HG02759 (cell line): Measurements from ENCODE around the gene SMARCA4.
A peak's percentile ranks its signal among the peaks of the same experiment; 100 is the strongest.
"Not testable (repeated sequence)": the region's sequence is repeated elsewhere in the genome, so short reads cannot be mapped to it uniquely, and the experiment has no call there.

Experiments
- ATAC-seq: cut with Tn5 transposase; IDR thresholded peaks from one replicate; pipeline ENCODE4 v1.9.1; 2021; ENCODE audit warnings: mild to moderate bottlenecking, moderate library complexity; ENCODE audit not compliant: unreplicated experiment

SMARCA4 gene

DNA sequence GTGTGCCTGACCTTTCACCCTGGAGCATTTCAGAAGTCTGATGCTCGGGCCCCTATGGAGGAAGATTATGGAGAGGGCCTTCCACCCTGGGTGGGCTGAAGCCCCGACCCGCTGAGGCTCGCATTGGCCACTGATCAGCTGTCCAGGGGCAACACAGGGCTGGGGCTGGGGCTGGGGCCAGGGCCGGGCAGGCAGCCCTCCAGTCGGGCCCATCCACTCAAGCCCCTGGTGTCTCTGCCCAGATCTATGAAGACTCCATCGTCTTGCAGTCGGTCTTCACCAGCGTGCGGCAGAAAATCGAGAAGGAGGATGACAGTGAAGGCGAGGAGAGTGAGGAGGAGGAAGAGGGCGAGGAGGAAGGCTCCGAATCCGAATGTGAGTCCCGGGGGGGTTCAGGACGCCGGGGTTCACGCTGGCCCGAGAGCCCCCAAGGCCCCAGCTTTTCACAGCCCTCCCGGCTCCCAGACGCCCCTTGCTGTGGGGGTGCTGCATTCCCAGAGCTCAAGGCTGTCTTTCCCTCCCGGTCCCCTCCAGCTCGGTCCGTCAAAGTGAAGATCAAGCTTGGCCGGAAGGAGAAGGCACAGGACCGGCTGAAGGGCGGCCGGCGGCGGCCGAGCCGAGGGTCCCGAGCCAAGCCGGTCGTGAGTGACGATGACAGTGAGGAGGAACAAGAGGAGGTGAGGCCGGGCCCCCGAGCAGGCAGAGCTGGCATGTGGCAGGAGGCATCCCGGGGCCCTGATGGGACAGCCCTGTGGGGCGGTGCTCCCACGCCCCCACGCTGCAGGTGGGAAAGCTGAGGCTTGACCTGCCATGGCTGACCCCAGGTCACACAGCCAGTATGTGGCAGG is 98.9 kb downstream of the SMARCA4 start:
- ATAC-seq = no peak

- ATAC-seq = no peak
Observed at GRCh38 chr19:11061952-11062351, 101.1 kb downstream of the SMARCA4 start.

DNA sequence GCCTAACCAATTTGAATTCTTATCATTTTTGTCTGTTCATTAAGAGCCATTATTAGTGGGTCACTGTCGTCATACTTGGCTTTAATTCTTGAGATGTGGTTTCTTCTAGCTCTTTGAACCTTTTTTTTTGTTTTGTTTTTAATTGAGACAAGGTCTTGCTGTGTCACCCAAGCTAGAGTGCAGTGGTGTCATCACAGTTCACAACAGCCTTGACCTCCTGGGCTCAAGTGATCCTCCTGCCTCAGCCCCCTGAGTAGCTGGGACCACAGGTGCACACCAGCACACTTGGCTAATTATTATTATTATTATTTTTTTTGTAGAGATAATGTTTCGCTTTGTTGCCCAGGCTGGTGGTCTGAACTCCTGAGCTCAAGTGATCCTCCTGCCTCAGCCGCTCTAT is 102.6 kb downstream of the SMARCA4 start:
- no peak for ATAC-seq

GRCh38 chr19:11064831-11065303 is 104.0 kb downstream of the SMARCA4 start:
- ATAC-seq = no peak

DNA sequence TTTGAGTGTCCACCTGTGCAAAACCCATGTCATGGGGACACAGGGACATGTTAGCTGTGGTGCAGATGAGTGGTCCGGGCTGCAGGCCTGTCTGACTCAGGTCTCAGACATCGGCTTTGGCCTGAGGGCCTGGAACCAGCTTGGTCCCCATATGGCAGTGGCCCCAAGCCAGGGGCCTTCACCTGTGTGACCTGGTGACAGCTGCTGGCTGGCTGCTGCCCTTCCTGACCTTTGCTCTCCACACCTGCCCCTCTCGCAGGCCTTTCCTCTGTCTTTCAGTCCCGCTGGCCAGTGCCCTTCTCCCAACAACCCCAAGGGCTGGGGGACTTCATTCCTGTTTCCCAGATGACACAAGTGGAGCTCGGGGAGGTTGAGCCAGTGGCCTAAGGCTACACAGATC is 105.5 kb downstream of the SMARCA4 start:
- ATAC-seq = no peak

GRCh38 chr19:11067356-11068113 is 106.7 kb downstream of the SMARCA4 start:
- ATAC-seq = no peak

GRCh38 chr19:11069561-11069960 is 108.7 kb downstream of the SMARCA4 start:
- ATAC-seq = no peak

GRCh38 chr19:11070123-11070522 is 109.3 kb downstream of the SMARCA4 start:
- no peak for ATAC-seq

DNA sequence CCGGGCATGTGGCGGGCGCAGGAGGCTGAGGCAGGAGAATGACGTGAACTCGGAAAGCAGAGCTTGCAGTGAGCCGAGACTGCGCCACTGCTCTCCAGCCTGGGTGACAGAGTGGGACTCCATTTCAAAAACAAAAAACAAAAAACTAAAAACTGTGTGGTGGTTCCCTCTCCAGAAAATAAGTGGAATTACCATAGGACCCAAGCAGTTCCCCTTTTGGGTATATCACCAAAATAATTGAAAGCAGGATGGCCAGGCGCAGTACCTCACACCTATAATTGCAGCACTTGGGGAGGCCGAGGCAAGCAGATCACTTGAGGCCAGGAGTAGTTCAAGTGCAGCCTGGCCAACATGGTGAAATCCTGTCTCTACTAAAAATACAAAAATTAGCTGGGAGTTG is 112.7 kb downstream of the SMARCA4 start:
- no peak for ATAC-seq

DNA sequence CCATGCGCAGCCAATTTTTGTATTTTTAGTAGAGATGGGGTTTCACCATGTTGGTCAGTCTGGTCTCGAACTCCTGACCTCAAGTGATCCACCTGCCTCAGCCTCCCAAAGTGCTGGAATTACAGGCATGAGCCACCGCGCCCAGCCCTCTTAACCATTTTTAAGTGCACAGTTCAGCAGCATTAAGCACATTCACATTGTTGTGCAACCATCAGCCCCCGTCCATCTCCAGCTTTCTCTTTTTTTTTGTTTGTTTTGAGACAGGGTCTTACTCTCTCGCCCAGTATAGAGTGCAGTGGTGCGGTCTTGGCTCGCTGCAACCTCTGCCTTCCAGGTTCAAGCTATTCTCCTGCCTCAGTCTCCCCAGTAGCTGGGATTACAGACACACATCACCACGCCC is 116.0 kb downstream of the SMARCA4 start:
- ATAC-seq = not testable (repeated sequence)

DNA sequence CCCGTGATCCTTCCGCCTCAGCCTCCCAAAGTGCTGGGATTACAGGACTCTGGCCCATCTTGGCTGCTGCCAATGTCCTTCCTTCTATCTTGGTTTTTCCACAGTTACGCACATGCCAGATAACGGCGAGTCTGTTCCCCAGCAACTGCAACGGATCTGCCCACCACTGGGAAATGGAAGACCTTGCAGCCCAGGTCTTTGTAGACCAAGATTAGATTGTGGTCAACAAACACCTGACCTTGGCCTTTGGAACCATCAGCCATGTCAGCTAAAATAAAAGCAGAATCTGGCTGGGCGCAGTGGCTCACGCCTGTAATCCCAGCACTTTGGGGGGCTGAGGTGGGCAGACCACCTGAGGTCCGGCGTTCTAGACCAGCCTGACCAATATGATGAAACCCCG is 118.1 kb downstream of the SMARCA4 start:
- ATAC-seq = no peak

DNA sequence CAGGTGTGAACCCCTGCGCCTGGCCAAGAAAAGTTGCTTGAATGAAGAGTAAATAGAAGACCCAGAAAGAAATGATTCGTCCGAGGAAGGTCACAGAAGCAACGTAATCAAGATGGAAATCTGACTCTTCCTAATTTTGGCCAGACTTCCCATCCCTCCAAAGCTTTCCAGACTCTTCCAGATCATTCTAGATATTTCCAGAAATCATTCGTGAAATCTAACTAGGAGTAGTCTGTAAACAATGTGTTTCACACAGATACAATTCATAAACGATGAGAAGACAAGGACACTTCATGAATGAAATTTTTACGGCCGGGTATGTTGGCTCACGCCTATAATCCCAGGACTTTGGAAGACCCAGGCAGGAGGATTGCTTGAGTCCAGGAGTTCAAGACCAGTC is 119.2 kb downstream of the SMARCA4 start:
- no peak for ATAC-seq

GRCh38 chr19:11087870-11088505 is 127.2 kb downstream of the SMARCA4 start:
- ATAC-seq = no peak

DNA sequence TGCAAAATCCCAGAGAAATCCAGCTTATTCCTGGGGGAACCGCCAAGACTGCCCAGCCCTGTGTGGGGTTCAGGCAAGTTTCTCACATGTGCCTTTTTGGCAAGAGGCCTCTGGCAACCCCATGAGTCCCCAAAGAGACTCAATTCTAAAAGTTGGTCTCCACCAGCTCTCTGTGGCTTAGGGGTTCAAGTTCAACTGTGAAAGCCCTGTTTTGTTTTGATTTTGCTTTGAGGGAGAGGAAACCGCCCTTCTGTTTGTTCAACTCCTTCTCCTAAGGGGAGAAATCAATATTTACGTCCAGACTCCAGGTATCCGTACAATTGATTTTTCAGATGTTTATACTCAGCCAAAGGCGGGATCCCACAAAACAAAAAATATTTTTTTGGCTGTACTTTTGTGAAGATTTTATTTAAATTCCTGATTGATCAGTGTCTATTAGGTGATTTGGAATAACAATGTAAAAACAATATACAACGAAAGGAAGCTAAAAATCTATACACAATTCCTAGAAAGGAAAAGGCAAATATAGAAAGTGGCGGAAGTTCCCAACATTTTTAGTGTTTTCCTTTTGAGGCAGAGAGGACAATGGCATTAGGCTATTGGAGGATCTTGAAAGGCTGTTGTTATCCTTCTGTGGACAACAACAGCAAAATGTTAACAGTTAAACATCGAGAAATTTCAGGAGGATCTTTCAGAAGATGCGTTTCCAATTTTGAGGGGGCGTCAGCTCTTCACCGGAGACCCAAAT is 127.8 kb downstream of the SMARCA4 start:
- ATAC-seq = no peak

DNA sequence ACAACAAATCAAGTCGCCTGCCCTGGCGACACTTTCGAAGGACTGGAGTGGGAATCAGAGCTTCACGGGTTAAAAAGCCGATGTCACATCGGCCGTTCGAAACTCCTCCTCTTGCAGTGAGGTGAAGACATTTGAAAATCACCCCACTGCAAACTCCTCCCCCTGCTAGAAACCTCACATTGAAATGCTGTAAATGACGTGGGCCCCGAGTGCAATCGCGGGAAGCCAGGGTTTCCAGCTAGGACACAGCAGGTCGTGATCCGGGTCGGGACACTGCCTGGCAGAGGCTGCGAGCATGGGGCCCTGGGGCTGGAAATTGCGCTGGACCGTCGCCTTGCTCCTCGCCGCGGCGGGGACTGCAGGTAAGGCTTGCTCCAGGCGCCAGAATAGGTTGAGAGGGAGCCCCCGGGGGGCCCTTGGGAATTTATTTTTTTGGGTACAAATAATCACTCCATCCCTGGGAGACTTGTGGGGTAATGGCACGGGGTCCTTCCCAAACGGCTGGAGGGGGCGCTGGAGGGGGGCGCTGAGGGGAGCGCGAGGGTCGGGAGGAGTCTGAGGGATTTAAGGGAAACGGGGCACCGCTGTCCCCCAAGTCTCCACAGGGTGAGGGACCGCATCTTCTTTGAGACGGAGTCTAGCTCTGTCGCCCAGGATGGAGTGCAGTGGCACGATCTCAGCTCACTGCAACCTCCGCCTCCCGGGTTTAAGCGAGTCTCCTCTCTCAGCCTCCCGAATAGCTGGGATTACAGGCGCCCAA is 128.6 kb downstream of the SMARCA4 start, which contains the start of gene LDLR:
TSS of gene LDLR (plus strand) at position 210 of the 760 bp plus-strand sequence. CDS start at position 296, 86 bp downstream.
- ATAC-seq = no peak

- ATAC-seq = not testable (repeated sequence)
Observed at GRCh38 chr19:11090014-11090263, 129.1 kb downstream of the SMARCA4 start.

DNA sequence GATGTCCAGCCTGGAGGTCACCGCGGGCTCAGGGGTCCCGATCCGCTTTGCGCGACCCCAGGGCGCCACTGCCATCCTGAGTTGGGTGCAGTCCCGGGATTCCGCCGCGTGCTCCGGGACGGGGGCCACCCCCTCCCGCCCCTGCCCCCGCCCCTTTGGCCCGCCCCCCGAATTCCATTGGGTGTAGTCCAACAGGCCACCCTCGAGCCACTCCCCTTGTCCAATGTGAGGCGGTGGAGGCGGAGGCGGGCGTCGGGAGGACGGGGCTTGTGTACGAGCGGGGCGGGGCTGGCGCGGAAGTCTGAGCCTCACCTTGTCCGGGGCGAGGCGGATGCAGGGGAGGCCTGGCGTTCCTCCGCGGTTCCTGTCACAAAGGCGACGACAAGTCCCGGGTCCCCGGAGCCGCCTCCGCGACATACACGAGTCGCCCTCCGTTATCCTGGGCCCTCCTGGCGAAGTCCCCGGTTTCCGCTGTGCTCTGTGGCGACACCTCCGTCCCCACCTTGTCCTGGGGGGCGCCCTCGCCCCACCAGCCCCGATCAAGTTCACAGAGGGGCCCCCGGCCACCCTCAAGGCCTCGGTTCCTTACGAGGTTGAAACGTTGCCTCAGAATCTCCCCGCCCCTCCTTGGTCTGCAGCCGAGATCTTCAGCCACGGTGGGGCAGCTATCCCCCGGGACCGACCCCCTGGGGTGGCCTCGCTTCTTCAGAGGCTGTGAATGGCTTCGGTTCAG is 129.6 kb downstream of the SMARCA4 start:
- peak; percentile 84 for ATAC-seq

GRCh38 chr19:11090997-11091702 is 130.3 kb downstream of the SMARCA4 start:
- ATAC-seq = no peak

DNA sequence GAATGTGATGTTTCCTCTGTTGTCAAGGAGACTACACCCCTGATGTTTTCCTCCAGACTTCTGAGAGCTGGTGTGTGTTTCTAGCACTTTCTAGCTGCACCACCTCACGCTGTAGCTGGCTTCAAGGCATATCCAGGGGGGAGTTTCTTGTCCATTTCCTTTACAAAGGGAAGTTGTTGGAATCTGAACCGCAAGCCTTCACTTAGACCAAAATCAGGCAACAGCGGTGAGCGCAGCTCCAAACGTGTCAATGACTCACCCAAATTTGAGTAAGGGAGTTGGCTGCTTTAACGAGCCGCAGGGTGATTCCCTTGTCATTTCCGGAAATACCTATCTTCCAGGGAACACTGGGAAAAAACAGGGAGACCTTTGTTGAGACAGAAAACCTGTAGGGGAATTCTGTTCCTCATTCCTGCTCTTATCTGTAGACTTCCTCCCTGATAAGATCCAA is 130.9 kb downstream of the SMARCA4 start:
- no peak for ATAC-seq
